IPS-18a (cell line): Measurements from ENCODE around the gene RAP1A.

Source experiments
- H3K27ac ChIP-seq: one replicate; pipeline ENCODE4 v1.5.1; 2013; ENCODE audit warnings: low read length
- H3K27me3 ChIP-seq: one replicate; pipeline ENCODE4 v1.6.1; 2013; ENCODE audit warnings: mild to moderate bottlenecking, low read length; ENCODE audit not compliant: control insufficient read depth, insufficient read depth
- H3K36me3 ChIP-seq: one replicate; pipeline ENCODE4 v1.6.1; 2013; ENCODE audit warnings: low read depth, low read length; ENCODE audit not compliant: control insufficient read depth
- H3K4me1 ChIP-seq: one replicate; pipeline ENCODE4 v1.6.1; 2013; ENCODE audit warnings: low read depth, low read length; ENCODE audit not compliant: control insufficient read depth
- H3K4me3 ChIP-seq: one replicate; pipeline ENCODE4 v1.5.1; 2013; ENCODE audit warnings: low read length
- H3K9ac ChIP-seq: one replicate; pipeline ENCODE4 v1.6.1; 2013; ENCODE audit warnings: mild to moderate bottlenecking, low read length, moderate library complexity
- H3K9me3 ChIP-seq: one replicate; pipeline ENCODE4 v1.6.1; 2013; ENCODE audit warnings: low read depth, low read length; ENCODE audit not compliant: control insufficient read depth

Gene RAP1A

GRCh38 chr1:111619635-111620440, at the start of gene RAP1A:
Gene RAP1A, plus strand, starts transcription at chr1:111619789. Its CDS starts 71,572 bp downstream, at chr1:111691361.
- Histone ChIP-seq H3K9me3 (no peaks in the 10 kb centered on the region), H3K27ac (no peak within 1 kb of the TSS), H3K4me1 (peaks cover 15% of the 10 kb centered on the region), H3K36me3 (no peaks in the 10 kb centered on the region), H3K27me3 (no peaks in the 10 kb centered on the region), H3K9ac (peak within 1 kb of the TSS; percentile 57), H3K4me3 (peak within 1 kb of the TSS; percentile 65)

- Histone ChIP-seq H3K4me3 (no peak overlapping the region), H3K4me1 (peaks cover 17% of the 10 kb centered on the region), H3K9ac (no peak overlapping the region), H3K27ac (no peak overlapping the region), H3K27me3 (no peaks in the 10 kb centered on the region), H3K36me3 (no peaks in the 10 kb centered on the region), H3K9me3 (no peaks in the 10 kb centered on the region)
Observed at GRCh38 chr1:111569913-111570312, 49.7 kb upstream of the RAP1A start.

GRCh38 chr1:111570781-111571181, 48.8 kb upstream of the RAP1A start:
- Histone ChIP-seq H3K36me3 (no peaks in the 10 kb centered on the region), H3K9me3 (no peaks in the 10 kb centered on the region), H3K4me3 (no peak overlapping the region), H3K27me3 (no peaks in the 10 kb centered on the region), H3K27ac (no peak overlapping the region), H3K4me1 (peaks cover 17% of the 10 kb centered on the region), H3K9ac (no peak overlapping the region)

- no peaks in the 10 kb centered on the region for H3K36me3 ChIP-seq
- H3K9ac ChIP-seq, result no peak overlapping the region
- no peaks in the 10 kb centered on the region for H3K9me3 ChIP-seq
- H3K4me3 ChIP-seq, result no peak overlapping the region
- peaks cover 17% of the 10 kb centered on the region for H3K4me1 ChIP-seq
- no peak overlapping the region for H3K27ac ChIP-seq
- no peaks in the 10 kb centered on the region for H3K27me3 ChIP-seq
Observed at GRCh38 chr1:111571239-111571638, 48.4 kb upstream of the RAP1A start.

- peaks cover 17% of the 10 kb centered on the region for H3K4me1 ChIP-seq
- no peak overlapping the region for H3K9ac ChIP-seq
- no peak overlapping the region for H3K27ac ChIP-seq
- no peak overlapping the region for H3K4me3 ChIP-seq
- no peaks in the 10 kb centered on the region for H3K27me3 ChIP-seq
- H3K36me3 ChIP-seq, result no peaks in the 10 kb centered on the region
- H3K9me3 ChIP-seq, result no peaks in the 10 kb centered on the region
Observed at GRCh38 chr1:111571987-111572386, 47.6 kb upstream of the RAP1A start.

GRCh38 chr1:111576547-111576946, 43.0 kb upstream of the RAP1A start:
- Histone ChIP-seq H3K27me3 (no peaks in the 10 kb centered on the region), H3K9ac (no peak overlapping the region), H3K4me1 (peaks cover 8% of the 10 kb centered on the region), H3K36me3 (no peaks in the 10 kb centered on the region), H3K9me3 (no peaks in the 10 kb centered on the region), H3K27ac (no peak overlapping the region), H3K4me3 (no peak overlapping the region)

GRCh38 chr1:111577814-111578213, 41.8 kb upstream of the RAP1A start:
- Histone ChIP-seq H3K4me1 (no peaks in the 10 kb centered on the region), H3K9me3 (no peaks in the 10 kb centered on the region), H3K9ac (no peak overlapping the region), H3K27me3 (no peaks in the 10 kb centered on the region), H3K36me3 (no peaks in the 10 kb centered on the region), H3K27ac (no peak overlapping the region), H3K4me3 (no peak overlapping the region)

- Histone ChIP-seq H3K27ac (no peak overlapping the region), H3K9me3 (no peaks in the 10 kb centered on the region), H3K9ac (no peak overlapping the region)
Observed at GRCh38 chr1:111581166-111581565, 38.4 kb upstream of the RAP1A start.

GRCh38 chr1:111582016-111582415, 37.6 kb upstream of the RAP1A start:
- no peaks in the 10 kb centered on the region for H3K27me3 ChIP-seq
- H3K36me3 ChIP-seq, result no peaks in the 10 kb centered on the region
- H3K4me3 ChIP-seq, result no peak overlapping the region
- no peak overlapping the region for H3K9ac ChIP-seq
- H3K27ac ChIP-seq, result no peak overlapping the region
- no peaks in the 10 kb centered on the region for H3K4me1 ChIP-seq
- no peaks in the 10 kb centered on the region for H3K9me3 ChIP-seq

More at GRCh38 chr1:111581166-111581565, 38.4 kb upstream of the RAP1A start:
- Histone ChIP-seq H3K4me1 (no peaks in the 10 kb centered on the region), H3K4me3 (no peak overlapping the region), H3K27me3 (no peaks in the 10 kb centered on the region), H3K36me3 (no peaks in the 10 kb centered on the region)

- Histone ChIP-seq H3K9ac (no peak overlapping the region), H3K9me3 (no peaks in the 10 kb centered on the region)
Observed at GRCh38 chr1:111582644-111583618, 36.7 kb upstream of the RAP1A start.

GRCh38 chr1:111585447-111586086, 34.0 kb upstream of the RAP1A start:
- no peak overlapping the region for H3K4me3 ChIP-seq

More at GRCh38 chr1:111582644-111583618, 36.7 kb upstream of the RAP1A start:
- no peak overlapping the region for H3K27ac ChIP-seq
- no peaks in the 10 kb centered on the region for H3K27me3 ChIP-seq
- no peaks in the 10 kb centered on the region for H3K36me3 ChIP-seq
- no peak overlapping the region for H3K4me3 ChIP-seq
- H3K4me1 ChIP-seq, result no peaks in the 10 kb centered on the region

More at GRCh38 chr1:111585447-111586086, 34.0 kb upstream of the RAP1A start:
- Histone ChIP-seq H3K36me3 (no peaks in the 10 kb centered on the region), H3K27ac (no peak overlapping the region), H3K9me3 (no peaks in the 10 kb centered on the region), H3K9ac (no peak overlapping the region), H3K4me1 (no peaks in the 10 kb centered on the region), H3K27me3 (no peaks in the 10 kb centered on the region)
